Activated T-cell treated with anti-CD3 and anti-CD28 coated beads, Interleukin-2, amount 50 U/mL, for 48 hours (primary cell): ENCODE data around the gene MED8.

Experiments
- DNase-seq, 2 experiments: peaks; one replicate each; pipeline ENCODE4 v3.0.0-alpha.2; 2020

The MED8 gene

DNA sequence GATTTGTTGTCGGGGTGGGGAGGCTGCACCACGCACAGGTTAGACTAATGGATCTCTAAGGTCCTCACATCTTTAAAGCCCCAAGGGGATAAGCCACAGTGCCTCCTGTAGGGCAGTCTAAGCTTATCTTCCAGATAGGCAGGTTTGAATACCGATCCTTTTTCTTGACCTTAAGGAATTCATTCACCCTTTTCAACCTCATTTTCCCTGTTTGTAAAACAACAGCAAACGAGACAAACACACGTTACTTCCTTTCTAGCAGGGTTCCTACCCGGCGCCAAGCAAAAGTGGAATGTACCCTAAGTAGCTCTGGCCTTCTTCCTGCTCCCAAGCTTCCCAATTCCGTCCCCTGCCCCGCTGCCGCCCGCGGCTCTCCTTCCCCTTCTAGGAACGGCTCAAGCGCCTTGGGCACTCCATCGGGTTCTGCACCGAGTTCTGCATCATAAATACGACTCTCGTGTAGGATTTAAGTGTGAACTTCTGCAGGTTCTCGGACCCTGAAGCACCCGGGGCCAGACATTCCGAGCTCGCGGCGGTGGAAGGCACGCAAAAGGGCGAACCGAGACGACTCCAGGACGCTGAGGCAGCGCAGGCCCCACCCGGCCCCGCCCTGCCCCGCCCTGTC lies 31.4 kb downstream of the MED8 start:
- DNase-seq = peak; percentile 41 to 43

DNA sequence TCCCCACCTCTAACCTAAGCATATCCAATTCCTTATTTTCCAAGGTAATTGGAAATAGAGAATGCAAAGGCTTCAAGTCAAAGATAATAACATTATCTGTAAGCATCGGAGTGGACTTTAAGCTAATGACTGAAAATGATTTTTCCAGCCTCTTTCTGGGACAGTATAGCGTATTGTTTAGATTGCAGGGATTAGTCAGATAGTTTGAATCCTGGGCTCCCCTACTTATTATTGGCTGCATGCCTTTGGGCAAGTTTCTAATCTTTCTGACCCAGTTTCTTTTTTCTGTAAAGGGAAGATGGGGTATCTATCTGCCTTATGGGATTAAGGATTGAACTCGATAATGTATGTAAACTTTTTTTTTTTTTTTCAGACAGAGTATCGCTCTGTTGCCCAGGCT lies 32.3 kb downstream of the MED8 start:
- DNase-seq = no peak

DNA sequence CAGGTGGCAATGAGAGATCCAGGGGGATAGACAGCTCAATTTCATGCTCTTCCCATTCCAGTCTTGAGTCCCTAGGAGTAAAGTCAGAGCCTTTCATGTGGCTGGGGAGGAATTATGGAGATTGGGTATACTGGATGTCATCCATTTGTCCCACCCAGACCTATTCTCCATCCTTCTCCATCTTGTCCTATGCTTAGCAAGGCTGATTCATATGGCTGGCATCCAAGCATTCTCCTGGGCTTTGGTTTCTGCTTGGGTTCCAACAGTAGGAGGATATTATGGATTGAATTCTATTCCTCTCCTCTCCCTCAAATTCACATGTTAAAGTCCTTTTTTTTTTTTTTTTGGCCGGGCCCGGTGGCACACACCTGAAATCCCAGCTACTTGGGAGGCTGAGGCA lies 34.7 kb downstream of the MED8 start:
- DNase-seq = no peak

DNA sequence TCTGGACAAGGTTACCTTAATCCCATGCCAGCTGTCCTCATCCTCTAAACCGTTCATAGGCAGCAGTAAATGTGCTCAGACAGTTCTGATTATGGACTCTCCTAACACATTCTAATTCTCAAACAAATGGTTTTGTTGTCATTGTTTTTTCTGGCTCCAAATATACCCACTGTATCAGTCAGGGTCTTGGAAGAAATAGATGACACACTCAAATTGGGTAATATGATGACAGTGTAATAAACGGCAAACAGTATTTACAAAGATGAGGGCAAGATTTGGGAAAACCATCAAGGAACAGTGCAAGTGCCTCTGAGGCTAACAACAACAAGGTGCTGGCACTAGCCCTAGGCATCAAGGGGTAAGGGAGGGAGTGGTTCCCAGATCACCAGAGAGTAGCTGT lies 35.1 kb downstream of the MED8 start:
- no peak for DNase-seq

DNA sequence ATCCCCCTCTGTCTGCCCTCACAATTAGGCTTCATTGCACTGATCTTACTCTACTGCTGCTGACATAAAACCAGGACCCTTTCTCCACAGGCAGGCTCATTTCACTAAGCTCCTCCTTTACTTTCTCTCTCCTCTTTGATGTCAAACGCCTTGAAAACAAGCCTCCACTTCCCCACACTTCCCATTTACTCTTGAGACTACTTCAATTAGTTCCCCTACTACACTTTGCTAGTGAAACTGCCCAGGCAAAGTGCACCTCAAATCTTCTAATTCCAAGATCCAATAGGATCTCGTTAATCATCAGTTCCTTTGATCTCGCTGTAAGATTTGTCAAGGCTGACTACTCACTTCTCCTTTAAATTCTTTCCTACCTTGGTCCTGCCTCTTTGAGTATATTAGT lies 36.7 kb downstream of the MED8 start:
- no peak for DNase-seq

DNA sequence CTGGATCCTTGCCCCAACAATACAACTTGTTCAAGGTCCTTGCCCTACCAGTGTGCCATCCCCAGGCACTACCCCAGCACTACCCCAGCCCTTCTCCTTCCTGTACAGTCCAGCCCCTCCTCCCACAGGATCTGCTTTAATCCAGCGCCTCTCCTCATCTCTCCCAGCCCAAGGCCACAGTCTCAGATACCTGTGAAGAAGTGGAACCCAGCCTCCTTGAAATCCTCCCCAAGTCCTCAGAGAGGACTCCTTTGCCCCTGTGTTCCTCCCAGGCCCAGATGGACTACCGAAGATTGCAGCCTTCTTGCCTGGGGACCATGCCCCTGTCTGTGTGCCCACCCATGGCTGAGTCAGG lies 37.3 kb downstream of the MED8 start:
- no peak for DNase-seq

DNA sequence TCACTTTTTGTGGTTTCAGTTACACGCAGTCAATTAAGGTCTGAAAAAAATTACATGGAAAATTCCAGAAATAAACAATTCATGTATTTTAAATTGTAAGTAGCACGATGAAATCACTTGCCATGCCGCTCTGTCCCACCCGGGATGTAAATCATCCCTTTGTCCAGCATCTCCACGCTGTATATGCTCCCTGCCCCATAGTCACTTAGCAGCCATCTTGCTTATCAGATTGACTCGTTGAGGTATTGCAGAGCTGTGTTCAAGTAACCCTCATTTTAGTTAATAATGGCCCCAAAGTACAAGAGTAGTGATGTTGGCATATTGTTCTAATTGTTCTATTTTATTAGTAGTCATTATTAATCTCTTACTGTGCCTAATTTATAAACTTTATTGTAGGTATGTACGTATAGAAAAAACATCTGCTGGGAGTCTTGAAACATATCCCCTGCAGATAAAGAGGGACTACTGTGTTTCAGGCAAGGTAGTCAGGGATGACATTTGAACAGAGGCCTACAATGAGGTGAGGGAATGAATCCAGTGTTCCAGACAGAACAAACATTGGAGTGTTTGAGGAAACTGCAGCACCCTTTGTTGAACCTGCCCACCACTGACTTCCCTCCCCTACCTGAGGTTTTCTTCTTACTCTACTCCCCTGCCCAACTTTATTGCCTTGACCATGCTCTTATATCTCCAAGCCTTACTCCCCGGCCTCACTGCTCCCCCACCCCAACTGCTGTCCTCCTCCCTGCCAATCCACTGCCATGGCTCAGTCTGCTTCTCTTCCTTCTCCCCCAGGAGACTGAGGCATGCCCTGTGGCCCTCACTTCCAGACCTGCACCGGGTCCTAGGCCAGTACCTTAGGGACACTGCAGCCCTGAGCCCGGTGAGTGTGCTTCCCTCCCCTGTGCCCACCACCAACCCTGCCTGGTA lies 37.9 kb downstream of the MED8 start:
- no peak for DNase-seq

DNA sequence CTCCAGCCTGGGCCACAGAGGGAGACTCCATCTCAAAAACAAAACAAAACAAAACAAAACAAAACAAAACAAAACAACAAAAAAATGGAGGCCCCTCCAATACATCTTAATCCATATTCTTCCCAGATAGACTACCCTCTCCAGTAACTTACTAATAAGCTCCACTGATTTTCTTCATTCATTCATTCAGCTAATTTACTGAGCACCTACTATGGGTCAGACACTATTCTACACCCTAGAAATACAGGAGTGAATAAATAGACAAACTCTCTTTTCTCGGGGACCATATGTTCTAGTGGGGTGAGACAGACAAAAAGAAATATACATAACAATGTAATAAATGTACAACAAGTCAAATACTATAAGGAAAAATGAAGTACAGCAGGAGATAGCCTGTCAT lies 38.6 kb downstream of the MED8 start:
- DNase-seq = no peak

DNA sequence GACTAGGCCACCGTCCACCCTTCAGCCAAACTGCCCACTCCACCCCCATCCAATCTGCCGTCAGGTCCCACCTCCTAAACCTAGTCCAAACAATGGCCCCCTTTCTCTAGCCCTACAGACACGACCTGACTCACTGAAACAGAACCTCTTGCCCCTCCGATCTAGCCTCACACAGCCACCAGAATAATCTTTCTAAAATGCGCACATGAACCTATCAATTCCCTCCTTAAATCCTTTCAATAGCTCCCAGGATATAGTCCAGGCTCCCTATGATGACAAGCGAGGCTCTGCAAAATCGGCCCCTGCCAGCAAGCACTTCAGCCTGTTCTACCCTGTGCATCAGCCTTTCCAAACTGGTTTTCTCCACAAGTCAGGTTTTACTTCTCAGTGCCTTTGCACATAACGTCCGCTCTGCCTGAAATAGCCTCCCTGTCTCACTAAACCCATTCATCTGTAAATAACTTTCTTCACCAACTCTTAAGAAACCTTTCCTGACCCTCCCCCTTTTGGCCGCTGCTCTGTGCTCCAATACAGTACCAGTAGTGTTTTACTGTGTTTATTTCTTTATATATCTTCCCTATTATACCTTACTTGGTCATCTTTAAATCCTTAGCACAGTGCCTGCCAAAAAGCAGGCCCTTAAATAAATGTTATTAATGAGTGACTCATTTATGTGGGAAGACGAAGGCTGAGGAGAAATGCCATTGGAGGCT lies 39.9 kb downstream of the MED8 start:
- no peak for DNase-seq

DNA sequence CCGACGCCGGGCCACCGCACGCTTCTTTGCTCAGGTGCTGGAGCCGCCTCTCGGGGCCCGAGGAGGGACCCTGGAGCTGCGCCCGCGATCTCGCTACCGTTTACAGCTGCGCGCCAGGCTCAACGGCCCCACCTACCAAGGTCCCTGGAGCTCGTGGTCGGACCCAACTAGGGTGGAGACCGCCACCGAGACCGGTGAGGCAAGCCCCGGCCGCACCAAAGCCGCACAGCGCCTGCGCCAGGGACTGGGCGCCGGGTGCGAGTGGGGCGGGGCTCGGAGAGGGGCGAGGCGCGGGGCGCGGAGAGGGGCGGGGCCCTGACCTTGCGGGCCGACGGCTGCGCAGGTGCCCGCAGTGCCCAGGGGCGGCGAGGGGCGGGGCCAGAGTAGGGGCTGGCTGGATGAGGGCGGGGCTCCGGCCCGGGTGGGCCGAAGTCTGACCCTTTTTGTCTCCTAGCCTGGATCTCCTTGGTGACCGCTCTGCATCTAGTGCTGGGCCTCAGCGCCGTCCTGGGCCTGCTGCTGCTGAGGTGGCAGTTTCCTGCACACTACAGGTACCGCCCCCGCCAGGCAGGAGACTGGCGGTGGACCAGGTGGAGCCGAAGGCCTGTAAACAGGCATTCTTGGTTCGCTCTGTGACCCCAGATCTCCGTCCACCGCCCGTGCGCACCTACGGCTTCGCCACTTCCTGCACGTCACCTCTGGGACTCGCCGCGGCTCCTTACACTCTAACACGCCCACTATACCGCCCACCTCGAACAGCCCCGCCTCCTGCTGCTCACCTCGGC lies 40.6 kb downstream of the MED8 start:
- DNase-seq = peak; percentile 60 to 71

DNA sequence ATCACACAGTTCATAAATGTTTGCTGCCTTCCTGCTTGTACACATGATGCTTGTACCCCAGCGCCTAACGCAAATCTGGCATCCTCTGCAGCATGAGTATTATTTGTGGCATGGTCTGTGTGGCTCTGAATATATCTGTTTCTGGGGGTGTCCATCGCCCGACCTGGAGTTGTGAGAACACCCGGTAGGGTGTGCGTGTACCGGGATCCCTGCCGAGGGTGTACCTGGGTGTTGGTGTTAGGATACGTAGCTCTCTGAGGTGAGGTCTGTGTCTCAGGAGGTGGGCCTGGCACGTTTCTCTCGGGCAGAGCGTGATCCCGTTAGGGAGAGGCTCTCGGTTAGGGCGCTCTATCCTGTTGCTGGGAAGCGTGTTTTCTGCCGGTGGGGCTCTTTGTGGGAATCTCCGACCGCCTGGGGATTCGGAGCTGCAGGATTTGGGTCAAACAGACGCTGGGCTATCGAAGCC lies 41.2 kb downstream of the MED8 start:
- no peak for DNase-seq

DNA sequence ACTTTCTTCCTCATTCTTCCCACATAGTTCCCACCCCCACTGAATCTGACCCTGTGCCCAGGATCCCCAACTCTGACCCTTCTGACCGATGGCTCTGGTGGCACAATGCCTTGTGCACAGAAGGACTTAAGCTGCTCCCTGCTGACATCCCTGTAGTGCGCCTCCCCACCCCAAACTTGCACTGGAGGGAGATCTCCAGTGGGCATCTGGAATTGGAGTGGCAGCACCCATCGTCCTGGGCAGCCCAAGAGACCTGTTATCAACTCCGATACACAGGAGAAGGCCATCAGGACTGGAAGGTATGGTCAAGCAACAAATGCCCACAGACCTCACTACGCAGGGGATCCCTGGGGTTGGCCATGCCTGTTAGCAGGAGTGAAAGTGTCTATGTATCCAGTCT lies 43.0 kb downstream of the MED8 start:
- DNase-seq = no peak

DNA sequence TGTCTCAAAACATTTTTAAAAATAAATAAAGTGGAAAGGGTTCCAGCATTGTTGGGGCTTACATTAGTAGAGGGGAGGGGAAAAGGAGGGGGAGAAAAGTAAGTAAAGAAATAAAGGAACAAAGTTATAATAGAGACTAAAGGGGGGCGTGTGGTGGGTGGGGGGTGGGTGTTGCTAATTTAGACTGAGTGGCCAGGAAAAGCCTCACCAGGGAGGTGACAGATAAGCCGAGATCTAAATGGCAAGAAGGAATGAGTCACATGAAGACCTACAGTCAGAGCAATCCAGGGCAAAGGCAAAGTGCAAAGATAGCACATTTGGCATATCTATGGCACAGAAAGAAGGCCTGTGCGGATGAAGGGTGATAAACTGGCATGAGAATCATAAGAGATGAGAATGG lies 44.5 kb downstream of the MED8 start:
- no peak for DNase-seq

DNA sequence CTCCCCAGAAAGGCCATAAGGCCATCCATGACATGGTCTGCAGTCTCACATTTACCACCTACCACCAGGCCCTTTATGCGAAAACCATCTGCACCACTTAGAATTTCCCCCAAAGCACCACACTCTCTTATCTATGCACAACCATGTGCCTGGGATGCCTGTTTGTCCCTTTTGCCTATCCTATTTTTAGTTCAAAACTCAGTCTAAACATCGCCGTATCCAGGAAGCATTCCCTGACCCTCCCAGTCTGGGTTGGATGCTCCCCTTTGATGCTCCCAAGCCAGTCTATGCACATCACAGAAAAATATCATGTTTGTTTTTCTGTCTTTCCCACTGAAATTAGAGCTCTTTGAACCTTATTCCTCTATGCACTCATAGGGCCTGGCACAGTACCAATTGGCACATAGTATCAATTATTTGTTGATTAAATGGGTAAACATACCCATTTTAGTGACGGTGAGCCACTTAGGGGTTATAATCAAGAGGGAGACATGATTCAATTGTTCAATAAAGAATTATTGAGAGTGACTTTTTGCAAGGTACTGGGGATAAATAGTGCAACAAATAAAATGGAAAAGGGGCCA lies 45.2 kb downstream of the MED8 start:
- no peak for DNase-seq

DNA sequence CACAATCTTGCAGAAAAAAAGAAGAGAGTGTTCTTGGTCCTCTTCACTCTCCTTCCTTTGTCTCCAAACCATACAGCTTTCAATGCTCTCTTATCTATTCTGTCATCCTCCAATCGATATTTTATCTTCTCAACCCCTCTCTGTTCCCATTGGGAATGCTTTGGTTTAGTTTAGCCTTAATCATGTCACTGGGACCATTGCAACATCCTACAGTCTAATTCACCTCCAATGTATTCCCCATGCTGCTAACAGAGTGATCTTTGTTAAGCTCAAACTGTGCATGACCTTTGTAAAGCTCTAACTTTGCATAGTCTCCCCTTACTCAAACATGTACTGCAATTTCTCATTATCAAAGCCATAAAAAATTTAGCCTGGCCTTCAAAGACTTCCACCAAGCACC lies 49.0 kb downstream of the MED8 start:
- no peak for DNase-seq

DNA sequence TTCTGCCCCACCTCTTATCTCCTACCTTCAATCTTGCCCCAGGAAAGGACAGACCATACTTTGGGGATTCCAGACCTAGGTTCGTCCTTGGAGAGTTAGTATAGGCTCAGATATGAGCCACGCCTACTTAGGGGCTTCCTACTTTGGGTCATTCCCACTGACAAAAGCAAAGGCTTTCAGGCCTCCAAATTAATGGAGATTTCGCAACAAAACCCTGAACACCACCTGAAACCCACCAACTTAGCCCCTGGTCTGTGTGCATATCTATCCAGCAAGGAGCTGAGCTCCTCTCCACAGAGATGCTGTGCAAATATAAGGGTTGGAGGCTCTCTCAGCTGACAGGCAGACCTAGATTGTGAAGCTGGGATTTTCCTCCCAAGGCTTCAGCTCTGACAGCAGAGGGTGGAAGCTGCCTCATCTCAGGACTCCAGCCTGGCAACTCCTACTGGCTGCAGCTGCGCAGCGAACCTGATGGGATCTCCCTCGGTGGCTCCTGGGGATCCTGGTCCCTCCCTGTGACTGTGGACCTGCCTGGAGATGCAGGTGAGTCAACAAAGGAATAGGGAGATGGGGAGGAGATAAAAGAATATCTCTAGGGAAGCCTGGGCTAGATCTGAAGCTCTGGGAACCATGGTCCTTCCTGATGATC lies 49.9 kb downstream of the MED8 start:
- no peak for DNase-seq

DNA sequence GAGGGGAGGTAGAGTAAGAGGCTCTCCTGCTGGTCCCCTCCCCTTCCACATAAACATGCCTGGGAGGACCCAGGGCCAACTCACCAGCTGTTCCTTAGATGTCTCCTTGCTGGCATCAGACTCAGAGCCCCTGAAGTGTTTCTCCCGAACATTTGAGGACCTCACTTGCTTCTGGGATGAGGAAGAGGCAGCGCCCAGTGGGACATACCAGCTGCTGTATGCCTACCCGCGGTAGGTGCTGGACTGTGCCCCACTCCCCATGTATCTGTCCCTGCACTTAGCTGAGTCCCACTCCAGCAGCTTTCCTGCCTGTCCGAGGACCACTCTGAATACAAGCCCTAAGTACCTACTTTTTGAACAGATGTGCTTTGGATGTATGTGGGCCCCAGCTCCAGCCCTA lies 51.6 kb downstream of the MED8 start:
- DNase-seq = no peak

DNA sequence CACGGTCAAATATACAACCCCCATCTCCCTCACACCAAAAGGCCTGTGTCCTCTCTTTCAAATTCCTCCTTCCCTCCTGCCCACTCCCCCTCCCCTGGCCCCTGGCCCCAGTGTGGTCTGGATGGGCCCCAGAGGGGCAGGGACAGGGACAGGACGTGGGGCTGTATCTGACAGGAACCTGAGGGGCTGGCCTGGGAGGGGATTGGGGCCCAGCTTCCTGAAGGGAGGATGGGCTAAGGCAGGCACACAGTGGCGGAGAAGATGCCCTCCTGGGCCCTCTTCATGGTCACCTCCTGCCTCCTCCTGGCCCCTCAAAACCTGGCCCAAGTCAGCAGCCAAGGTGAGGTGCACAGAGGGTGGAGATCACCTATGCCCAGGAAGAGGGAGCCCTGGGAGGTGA lies 52.0 kb downstream of the MED8 start, which contains the start of gene MPL:
MPL (plus strand) TSS at position 231 of the 400 bp plus-strand sequence; CDS start at position 262, 31 bp downstream.
- DNase-seq = no peak

DNA sequence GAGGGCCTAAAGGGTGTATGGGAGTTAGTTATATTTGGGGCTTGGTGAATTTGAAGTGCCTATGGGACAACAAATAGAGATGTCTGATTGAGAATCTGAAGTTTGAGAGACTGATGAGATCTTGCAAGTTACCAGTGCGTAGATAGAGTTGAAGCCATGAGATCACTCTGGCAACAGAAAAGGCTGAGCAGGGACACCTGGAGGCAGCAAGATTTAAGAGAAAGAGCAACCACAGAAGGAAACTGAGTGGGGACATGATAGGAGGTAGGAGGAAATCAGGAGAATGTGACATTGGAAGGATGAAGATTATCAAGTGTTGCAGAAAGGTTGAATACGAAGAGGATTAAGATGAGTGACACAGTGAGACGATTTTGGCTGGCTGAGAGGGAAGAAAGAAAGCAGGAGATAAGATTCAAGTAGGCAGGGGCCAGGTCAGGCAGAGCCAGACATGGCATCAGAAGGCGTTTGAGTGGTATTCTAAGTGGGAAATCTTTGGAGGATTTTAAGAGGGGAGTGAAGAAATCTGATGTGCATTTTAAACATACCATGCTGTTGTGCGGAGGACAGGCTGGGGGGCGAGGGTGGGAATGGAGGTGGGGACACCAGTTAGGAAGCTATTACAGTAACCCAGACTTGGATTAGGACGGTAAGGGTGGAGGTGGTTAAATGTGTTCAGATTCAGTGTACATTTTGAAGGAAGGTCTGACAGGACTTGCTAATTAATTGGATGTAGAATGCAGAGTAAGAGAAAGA lies 55.0 kb downstream of the MED8 start:
- DNase-seq = no peak
